MM.1S (cell line): Measurements from ENCODE around the gene CRY1.

Experiments
- DNase-seq: peaks from one replicate; pipeline ENCODE4 v3.0.0-alpha.2; 2015
- H2AFZ ChIP-seq: fragments of 300-600 bp; sonication (generic); 2 replicates; pipeline ENCODE4 v1.6.0; 2016; ENCODE audit warnings: antibody characterized with exemption, low read length
- H3F3A ChIP-seq: fragments of 300-600 bp; sonication (generic); 2 replicates; pipeline ENCODE4 v1.6.1; 2016; ENCODE audit warnings: mild to moderate bottlenecking, antibody characterized with exemption, low read length, moderate library complexity, mixed read lengths; ENCODE audit not compliant: insufficient read depth
- H3K27ac ChIP-seq: fragments of 300-600 bp; sonication (generic); 2 replicates; pipeline ENCODE4 v1.5.1; 2016; ENCODE audit warnings: mild to moderate bottlenecking, low read length
- H3K27me3 ChIP-seq: fragments of 300-600 bp; sonication (generic); replicated peaks from 2 replicates; pipeline ENCODE4 v1.6.0; 2016; ENCODE audit warnings: low read length; ENCODE audit not compliant: insufficient read depth
- H3K36me3 ChIP-seq: fragments of 300-600 bp; sonication (generic); replicated peaks from 2 replicates; pipeline ENCODE4 v1.6.1; 2016; ENCODE audit warnings: mild to moderate bottlenecking, low read length, mixed read lengths; ENCODE audit not compliant: insufficient read depth
- H3K4me1 ChIP-seq: fragments of 300-600 bp; sonication (generic); 2 replicates; pipeline ENCODE4 v1.6.1; 2016; ENCODE audit warnings: low read length, mixed read lengths
- H3K4me2 ChIP-seq: fragments of 300-600 bp; sonication (generic); 2 replicates; pipeline ENCODE4 v1.6.0; 2016; ENCODE audit warnings: low read depth, low read length
- H3K4me3 ChIP-seq: fragments of 300-600 bp; sonication (generic); 2 replicates; pipeline ENCODE4 v1.5.1; 2016; ENCODE audit warnings: low read length, mixed read lengths
- H3K79me2 ChIP-seq: fragments of 300-600 bp; sonication (generic); 2 replicates; pipeline ENCODE4 v1.6.1; 2016; ENCODE audit warnings: mixed run types, low read length, mixed read lengths
- H3K9ac ChIP-seq: fragments of 300-600 bp; sonication (generic); 2 replicates; pipeline ENCODE4 v1.6.1; 2016; ENCODE audit warnings: low read length, mixed read lengths
- H3K9me2 ChIP-seq: fragments of 300-600 bp; sonication (generic); replicated peaks from 2 replicates; pipeline ENCODE4 v1.6.1; 2016; ENCODE audit warnings: mild to moderate bottlenecking, low read length, mixed read lengths; ENCODE audit not compliant: insufficient read depth
- H3K9me3 ChIP-seq: fragments of 300-600 bp; sonication (generic); replicated peaks from 2 replicates; pipeline ENCODE4 v1.6.1; 2016; ENCODE audit warnings: mild to moderate bottlenecking, low read length, mixed read lengths; ENCODE audit not compliant: insufficient read depth
- H4K20me1 ChIP-seq: fragments of 300-600 bp; sonication (generic); 2 replicates; pipeline ENCODE4 v1.6.1; 2016; ENCODE audit warnings: mild to moderate bottlenecking, low read length, moderate library complexity, mixed read lengths; ENCODE audit not compliant: insufficient read depth
- CTCF ChIP-seq: fragments of 300-600 bp; sonication (generic); IDR thresholded peaks from 2 replicates; pipeline ENCODE4 v1.5.1; 2016; ENCODE audit warnings: antibody characterized with exemption, low read length, mixed read lengths
- EZH2 ChIP-seq: fragments of 300-600 bp; sonication (generic); optimal IDR thresholded peaks from 2 replicates; pipeline ENCODE3; 2017; ENCODE audit warnings: low read depth, mild to moderate bottlenecking, antibody characterized with exemption, low read length, mixed read lengths
- EZH2phosphoT487 ChIP-seq: fragments of 300-600 bp; sonication (generic); IDR thresholded peaks from 2 replicates; pipeline ENCODE4 v1.6.1; 2018; ENCODE audit warnings: antibody characterized with exemption, low read length

CRY1 gene

GRCh38 chr12:106986135-106986534, 107.2 kb downstream of the CRY1 start:
- peak overlapping the region; percentile 95 for H2AFZ ChIP-seq
- H3K27ac ChIP-seq = no peak overlapping the region

GRCh38 chr12:106985479-106985878, 107.9 kb downstream of the CRY1 start:
- no peaks in the 10 kb centered on the region for H3K9me3 ChIP-seq
- H3F3A ChIP-seq = no peaks in the 10 kb centered on the region
- H3K4me1 ChIP-seq = no peaks in the 10 kb centered on the region
- no peak overlapping the region for H3K4me3 ChIP-seq
- TF ChIP-seq EZH2 = no peak
- TF ChIP-seq CTCF = no peak
- no peak for TF ChIP-seq EZH2phosphoT487
- no peak overlapping the region for H3K9ac ChIP-seq
- no peaks in the 10 kb centered on the region for H3K36me3 ChIP-seq
- no peak overlapping the region for H3K4me2 ChIP-seq
- no peaks in the 10 kb centered on the region for H3K27me3 ChIP-seq
- H3K27ac ChIP-seq = no peak overlapping the region
- H2AFZ ChIP-seq = no peak overlapping the region
- no peaks in the 10 kb centered on the region for H3K79me2 ChIP-seq
- no peaks in the 10 kb centered on the region for H3K9me2 ChIP-seq
- DNase-seq = no peak
- H4K20me1 ChIP-seq = no peaks in the 10 kb centered on the region

More at GRCh38 chr12:106986135-106986534, 107.2 kb downstream of the CRY1 start:
- Histone ChIP-seq H3K4me1 (no peaks in the 10 kb centered on the region), H3K4me3 (peak overlapping the region; percentile 87), H3K4me2 (peak overlapping the region; percentile 81), H3K79me2 (no peaks in the 10 kb centered on the region), H3F3A (no peaks in the 10 kb centered on the region), H3K27me3 (no peaks in the 10 kb centered on the region), H3K9ac (peak overlapping the region; percentile 61; the same call in 1 of the 2 replicates), H4K20me1 (no peaks in the 10 kb centered on the region), H3K36me3 (no peaks in the 10 kb centered on the region), H3K9me3 (no peaks in the 10 kb centered on the region), H3K9me2 (no peaks in the 10 kb centered on the region)
- TF ChIP-seq EZH2 (no peak), CTCF (no peak), EZH2phosphoT487 (no peak)
- no peak for DNase-seq

- Histone ChIP-seq H2AFZ (no peak overlapping the region), H3K27me3 (no peaks in the 10 kb centered on the region), H3K27ac (no peak overlapping the region), H3K9me3 (no peaks in the 10 kb centered on the region), H3K9me2 (no peaks in the 10 kb centered on the region), H3F3A (no peaks in the 10 kb centered on the region), H3K4me2 (no peak overlapping the region), H3K4me1 (no peaks in the 10 kb centered on the region), H3K79me2 (no peaks in the 10 kb centered on the region), H3K4me3 (no peak overlapping the region), H4K20me1 (no peaks in the 10 kb centered on the region), H3K36me3 (no peaks in the 10 kb centered on the region), H3K9ac (no peak overlapping the region)
- DNase-seq = no peak
- TF ChIP-seq EZH2 = no peak
- no peak for TF ChIP-seq CTCF
- no peak for TF ChIP-seq EZH2phosphoT487
These were observed 108.7 kb downstream of the CRY1 start for GRCh38 chr12:106984588-106985137.
